ENCODE results near the gene RNPS1.
"Not testable (repeated sequence)": the region's sequence is repeated elsewhere in the genome, so short reads cannot be mapped to it uniquely, and the experiment has no call there.

RNPS1 gene

DNA sequence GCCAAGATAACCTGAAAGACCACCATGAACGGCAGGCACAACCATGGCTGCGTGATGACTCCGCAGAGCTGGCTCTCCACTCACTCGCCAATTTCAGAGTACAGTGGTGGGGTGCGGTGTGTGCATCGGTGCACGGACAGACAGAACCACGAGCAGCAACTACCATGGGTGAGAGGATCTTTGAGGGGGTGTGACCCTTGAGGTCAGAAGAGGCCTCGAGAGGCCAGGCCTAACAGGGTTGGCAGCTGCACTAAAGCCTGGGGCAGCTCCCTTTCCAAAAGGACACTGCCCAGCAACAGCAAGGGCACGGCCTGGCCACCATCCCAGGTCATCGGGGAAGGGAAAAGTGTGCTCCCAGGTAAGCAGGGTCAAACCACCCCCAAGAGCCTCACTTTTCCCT lies 14.6 kb downstream of the RNPS1 start:
- no peak for DNase-seq

DNA sequence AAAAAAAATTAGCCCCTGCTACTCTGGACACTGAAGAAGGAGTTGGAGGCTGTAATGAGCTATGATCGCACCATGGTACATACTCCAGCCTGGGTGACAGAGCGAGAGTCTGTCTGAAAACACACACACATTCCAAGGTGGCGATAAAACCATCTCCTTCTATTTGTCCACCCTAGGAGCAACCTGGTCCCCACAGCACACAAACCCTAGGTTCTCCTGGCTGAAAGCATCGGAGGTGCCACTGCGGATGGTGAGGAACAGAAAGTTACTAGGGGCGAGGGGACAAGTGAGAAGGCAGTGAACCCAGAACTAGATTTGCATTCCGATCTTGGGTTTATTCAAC lies 15.1 kb downstream of the RNPS1 start:
- no peak for DNase-seq

DNA sequence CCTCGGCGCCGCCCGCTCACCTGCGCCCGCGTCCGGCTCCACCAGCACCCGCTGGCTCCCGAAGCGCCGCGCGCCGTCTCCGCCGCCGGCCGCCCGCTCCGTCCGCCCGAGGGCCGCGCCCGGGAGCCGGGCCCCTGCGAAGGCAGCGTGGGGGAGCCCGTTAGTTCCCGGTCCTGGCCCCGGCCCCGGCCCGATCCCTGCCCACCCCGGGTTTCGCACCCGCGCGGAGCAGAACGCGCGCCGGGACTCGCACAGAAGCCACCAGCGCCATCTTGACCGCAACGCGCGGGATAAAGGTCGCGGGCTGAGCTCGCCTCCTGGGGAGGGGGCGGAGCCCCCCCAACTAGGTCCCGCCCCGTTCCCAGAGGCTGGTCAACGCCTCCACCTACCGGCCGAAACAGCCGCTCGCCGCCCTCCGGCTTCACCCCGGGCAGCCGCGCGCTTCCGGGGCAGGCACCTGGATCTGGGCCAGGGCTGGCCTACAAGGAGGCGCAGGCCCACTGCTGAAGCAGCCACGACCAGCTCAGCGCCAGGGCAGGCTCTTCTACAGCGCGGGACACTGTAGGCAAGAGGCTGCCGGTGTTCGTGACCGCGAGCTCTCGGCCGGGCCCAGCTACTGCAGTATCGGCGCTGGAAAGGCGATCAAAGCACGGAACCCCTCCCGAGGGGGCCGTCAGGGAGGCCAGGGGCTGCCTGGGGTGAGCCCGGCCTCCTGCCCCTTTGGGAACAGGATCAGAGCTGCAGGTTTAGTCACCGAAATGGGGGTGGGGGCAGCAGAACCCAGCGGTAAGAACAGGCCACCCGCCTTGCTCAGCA lies 16.4 kb downstream of the RNPS1 start, which contains the start of gene ECI1:
Gene ECI1, minus strand, starts transcription at position 292 of the 816 bp plus-strand sequence. Its CDS starts 21 bp downstream, at position 271.
- peak; percentile 79 for DNase-seq

DNA sequence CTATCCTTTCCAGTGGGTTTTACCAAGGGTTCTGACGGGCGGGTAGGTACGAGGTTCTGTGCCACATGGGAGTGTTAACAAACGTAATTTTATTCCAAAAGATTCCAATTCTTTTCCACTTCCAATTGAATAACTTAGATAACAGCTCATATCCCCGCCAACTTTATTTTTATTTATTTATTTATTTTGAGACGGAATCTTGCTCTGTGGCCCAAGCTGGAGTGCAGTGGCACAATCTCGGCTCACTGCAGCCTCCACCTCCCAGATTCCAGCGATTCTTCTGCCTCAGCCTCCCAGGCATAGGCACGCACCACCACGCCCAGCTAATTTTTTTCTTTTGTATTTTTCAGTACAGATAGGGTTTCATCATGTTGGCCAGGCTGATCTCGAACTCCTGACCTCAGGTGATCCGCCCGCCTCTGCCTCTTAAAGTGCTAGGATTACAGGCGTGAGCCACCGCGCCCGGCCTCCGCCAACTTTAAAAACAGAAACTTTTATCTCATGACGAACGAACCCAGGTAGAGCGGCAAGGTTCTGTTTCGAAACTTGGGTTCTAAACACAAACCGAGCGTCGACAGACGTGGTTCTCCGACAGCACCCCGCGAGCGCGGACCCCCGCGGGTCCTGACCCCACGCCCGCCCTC lies 17.2 kb downstream of the RNPS1 start:
- no peak for DNase-seq

DNA sequence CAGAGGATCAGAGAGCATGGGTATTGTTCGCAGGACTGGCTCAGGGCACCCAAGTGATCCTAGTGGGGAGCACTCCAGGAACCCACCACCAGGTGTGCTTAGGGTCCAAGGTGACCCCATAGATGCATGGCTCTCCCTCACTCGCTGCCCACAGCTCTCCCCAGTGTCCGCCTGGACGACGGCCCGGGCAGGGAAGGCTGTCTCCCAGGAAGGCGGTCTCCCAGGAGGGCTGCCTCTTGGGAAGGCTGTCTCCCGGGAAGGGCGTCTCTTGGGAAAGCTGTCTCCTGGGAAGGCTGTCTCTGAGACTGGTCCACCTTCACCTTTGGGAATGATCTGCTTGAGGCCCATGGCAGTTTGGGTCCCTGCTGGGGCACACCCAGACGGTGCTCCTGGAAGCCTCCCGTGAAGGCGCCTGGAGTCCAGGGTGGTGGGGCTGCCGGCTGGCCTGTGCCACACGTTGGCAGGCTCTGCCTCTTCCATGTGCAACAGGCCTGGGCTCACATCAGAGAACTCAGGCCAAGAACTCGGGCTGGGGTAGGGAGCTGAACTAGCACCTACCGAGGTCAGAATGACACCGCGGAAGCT lies 21.5 kb downstream of the RNPS1 start:
- DNase-seq, result no peak

DNA sequence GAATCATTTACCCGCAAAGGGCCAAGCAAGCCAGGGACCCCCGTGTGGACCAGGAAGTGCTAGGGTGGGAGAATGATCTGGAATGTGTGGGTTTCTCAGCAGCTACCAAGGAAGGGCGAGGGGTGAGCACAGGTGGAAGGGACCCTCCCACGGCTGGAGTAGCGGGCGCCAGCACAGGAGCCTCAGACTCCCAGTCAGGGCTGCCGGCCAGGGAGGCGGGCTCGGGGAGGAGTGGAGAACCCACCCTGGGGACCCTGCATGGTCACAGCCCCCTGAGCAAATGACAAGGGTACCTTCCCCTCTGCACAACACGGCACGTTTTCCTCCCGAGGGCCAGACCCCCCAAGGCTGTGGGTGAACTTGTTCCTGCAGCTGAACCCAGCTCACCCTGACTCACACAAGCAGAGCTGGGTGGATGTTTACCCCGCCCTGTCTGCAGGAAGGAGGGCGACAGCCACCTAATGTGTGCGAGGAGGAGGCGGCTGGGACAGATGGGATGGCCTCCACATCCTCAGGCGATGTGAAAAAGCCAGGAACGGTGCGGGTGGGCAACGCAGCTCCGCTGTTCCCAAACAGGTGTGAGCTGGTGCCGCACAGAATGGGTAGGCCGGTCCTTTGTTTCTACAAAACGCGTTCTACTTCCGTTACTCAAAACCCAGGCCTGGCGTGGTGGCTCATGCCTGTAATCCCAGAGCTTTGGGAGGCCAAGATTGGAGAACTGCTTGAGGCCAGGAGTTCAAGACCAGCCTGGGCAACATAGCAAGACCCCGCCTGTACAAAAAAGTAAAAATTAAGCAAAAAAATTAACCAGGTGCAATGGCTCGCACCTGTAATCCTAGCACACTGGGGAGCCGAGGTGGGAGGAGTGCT lies 22.8 kb downstream of the RNPS1 start:
- DNase-seq, result no peak

DNA sequence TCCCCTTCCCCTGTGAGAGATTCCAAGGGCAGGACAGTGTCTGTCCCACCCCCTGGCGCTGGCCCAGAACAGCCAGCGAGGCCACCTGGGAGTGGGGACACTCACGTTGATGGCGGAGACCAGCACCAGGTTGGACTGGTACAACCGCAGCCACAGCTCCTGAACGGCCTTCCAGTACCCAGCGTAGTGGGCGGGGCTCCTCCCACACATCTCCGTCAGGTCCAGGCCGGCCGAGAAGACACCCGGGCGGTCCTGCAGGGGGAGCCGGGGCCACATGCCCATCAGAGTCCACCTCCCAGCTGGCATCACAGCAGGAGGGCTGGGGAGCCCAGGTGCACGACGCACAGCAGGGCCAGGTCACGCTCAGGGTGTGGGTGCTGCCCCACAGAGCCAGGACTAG lies 23.6 kb downstream of the RNPS1 start:
- no peak for DNase-seq

DNA sequence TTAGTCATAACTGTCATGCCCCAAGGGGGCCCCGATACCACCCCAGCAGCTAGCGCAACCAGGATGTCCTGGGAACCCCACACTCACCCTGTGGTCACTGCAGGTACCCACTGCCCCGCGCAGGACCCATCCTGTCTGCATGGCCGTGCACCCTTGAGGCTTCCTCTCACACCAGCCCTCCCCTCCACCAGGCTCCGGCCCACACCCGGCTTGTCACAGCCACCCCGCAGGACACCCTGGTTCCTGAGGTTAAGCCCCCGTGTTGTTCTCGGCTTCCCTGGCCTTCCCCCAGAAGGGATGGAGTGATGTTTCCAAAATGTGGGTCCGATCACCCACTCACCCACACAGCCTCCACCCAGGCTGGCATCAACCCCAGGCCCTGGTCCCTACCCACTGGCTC lies 24.1 kb downstream of the RNPS1 start:
- DNase-seq, result no peak

DNA sequence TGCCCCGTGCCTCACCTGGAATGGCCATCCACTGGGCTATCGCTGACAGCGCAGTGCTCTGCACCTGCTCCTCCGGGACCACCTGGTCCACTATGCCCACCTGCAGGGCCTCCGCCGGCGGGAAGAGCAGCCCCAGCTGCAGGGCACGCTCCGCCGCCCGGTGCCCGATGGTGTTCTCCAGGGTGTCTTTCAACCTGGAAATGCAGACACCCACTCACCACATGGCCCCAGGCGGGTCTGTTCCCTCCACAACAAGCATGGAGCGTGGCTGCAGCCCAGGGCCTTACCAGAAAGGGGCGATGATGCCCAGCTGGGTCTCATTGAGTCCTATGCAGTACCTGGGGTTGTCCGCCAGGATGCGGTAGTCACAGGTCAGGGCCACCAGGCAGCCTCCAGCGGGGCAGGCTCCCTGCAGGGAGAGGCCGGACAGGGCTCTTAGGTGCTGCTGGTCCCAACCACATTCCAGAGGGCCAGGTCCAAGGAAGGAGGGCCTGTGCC lies 24.8 kb downstream of the RNPS1 start:
- DNase-seq, result no peak

DNA sequence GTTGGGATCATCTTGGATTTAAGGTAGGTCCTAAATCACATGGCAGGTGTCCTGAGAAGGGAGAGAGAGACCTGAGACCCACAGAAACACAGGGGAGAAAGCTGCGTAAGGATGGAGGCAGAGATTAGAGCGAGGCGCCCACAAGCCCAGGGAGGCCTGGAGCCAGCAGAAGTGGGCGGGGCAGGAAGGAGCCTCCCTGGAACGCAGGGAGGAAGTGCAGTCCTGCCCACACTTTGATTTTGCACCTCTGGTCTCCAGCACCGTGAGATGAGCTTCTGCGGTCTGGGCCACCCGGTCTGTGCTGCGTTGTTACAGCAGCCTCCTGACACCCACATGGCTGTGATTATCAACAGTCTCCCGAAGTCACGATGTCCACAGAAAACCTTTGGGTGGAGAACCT lies 25.3 kb downstream of the RNPS1 start:
- DNase-seq, result no peak

DNA sequence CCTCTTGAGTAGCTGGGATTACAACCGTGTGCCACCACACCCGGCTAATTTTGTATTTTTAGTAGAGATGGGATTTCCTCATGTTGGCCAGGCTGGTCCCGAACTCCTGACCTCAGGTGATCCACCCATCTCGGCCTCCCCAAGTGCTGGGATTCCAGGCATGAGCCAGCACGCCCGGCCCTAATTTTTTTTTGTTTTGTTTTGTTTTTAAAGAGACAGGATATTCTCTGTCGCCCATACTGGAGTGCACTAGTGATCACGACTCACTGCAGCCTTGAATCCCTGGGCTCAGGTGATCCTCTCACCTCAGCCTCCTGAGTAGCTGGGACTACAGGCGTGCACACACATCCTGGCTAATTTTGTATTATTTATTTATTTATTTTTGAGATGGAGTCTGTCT lies 27.6 kb downstream of the RNPS1 start:
- DNase-seq, result not testable (repeated sequence)

DNA sequence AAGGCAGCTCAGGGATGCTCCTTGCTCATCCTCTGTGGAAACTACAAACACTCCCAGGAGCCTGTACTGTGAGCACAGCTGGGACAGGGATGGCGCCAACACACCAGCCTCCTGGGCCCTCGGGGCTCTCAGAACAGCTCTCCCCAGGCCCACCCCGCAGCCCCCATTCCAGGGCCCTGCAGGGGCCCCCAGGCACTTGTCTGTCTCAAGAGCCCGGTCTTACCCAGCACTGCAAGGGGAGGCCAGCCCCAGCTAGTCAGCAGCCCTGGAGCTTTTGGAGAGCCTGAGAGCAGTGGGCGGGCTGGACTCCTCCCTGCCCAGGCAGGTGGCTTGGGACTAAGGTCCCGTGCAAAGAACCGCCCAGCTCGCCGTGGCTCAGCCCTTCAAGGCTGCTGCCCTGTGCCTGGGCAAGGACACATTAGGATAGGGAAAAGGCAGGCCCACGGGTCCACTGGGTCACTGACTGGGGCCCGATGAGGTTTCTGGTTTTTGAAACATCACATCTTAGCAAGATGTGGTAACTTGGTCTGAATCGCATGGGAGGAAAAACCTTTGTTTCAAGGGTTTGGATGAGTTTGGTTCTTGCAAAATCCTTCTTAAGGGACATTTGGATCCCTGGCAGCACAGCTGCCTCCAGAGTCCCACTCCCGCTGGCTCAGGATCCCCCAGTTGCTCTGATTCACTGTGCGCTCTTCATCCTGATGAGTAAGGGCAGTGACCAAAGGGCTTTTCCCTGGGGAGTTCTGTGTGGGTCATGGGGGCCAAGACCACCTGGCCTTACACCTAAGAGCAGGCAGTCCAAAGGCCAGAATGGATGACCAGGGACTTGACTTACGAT lies 28.9 kb downstream of the RNPS1 start:
- DNase-seq, result no peak

DNA sequence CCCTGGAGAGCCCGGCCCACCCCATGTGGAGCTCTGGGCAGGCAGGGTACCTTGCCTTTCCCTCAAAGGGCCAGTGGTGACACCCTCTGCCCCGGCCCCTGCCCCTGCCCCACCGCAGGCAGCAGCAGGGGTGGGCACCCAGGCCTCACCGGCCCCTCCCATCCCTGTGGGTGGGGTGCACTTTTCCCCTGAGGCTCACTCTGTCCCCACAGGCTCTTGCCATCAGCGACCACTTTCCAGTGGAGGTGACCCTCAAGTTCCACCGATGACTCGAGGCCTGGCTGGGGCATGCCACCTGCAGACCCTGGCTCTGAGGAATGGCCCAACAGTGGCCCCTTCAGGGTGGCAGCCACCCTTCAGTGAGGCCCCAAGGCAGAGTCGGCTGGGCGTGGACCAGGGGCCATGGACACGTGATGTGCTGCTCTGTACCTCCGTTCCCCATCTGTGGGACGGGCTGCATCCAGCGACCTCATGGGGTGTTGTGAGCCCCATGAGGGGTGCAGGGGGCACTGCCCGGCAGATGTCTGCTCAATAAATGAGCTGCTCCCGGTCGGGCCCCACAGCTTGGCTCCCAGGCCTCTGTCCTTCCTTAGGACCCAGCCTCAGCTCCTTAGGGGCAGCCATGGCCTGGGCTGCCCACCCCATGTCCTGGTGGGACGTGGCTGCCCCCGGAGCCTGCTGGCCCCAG lies 29.6 kb downstream of the RNPS1 start:
- DNase-seq, result no peak

DNA sequence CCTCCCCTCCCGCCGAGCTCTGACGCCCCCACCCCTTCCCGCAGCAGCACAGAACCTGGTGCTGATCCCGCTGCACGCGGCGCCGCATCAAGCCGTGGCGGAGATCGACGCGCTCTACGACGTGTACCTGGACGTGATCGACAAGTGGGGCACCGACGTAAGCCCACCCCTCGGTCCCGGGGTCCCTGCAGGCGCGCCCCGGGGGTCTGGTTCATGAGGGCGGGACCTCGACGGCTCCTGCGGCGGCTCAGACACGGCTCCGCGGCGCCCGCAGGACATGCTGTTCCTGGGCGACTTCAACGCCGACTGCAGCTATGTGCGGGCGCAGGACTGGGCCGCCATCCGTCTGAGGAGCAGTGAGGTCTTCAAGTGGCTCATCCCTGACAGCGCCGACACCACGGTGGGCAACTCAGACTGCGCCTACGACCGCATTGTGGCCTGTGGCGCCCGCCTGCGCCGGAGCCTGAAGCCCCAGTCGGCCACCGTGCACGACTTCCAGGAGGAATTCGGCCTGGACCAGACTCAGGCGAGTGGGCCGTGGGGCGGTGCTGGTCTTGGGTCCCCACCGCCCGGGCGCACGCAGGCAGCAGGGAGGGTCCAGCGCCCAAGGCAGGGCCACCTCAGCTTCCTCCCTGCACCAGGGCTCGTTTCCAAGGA lies 30.3 kb downstream of the RNPS1 start:
- DNase-seq, result no peak

DNA sequence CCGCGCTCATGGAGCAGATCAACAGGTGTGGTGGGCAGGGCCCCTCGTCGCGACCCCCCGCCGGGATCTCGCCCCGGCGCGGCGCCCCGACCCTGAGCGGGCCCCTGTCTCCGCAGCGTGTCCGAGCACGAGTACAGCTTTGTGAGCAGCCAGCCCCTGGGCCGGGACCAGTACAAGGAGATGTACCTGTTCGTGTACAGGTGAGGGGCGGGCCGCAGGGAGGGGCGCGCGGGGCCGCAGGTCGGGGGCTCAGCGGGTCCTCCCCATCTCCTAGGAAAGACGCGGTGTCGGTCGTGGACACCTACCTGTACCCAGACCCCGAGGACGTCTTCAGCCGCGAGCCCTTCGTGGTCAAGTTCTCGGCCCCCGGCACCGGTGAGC lies 30.8 kb downstream of the RNPS1 start:
- no peak for DNase-seq

DNA sequence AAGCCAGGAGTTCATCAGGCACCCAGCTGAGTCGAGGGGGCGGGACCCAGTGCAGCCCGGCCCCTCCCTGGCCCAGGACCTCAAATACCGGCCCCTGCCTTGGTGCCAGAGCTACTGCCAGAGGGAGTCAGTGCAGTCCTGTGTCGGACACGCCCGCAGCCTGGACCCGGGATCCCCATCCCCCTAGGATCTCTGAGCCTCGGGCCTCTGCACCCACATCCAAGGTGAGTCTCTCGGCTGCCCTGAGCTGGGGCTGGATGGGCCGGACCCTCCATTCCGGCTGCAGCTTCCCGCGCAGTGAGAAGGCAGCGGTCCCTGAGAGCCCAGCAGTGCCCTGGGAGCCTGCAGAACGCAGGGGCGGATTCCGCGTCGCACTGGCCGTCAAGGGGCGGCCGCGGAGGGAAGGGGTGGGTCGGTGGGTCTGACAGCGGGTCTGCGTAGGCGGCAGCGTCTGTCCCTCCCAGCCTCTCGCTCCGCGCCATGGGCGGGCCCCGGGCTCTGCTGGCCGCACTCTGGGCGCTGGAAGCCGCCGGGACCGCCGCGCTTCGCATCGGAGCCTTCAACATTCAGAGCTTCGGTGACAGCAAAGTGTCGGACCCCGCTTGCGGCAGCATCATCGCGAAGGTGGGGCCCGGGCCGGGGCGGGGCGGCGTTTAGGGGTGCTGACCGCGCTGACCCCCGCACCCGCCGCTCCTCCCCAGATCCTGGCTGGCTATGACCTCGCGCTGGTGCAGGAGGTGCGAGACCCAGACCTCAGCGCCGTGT lies 31.4 kb downstream of the RNPS1 start, which contains the start of gene DNASE1L2:
Gene DNASE1L2, plus strand, starts transcription at position 108 of the 765 bp plus-strand sequence. Its CDS starts 373 bp downstream, at position 481.
- no peak for DNase-seq

DNA sequence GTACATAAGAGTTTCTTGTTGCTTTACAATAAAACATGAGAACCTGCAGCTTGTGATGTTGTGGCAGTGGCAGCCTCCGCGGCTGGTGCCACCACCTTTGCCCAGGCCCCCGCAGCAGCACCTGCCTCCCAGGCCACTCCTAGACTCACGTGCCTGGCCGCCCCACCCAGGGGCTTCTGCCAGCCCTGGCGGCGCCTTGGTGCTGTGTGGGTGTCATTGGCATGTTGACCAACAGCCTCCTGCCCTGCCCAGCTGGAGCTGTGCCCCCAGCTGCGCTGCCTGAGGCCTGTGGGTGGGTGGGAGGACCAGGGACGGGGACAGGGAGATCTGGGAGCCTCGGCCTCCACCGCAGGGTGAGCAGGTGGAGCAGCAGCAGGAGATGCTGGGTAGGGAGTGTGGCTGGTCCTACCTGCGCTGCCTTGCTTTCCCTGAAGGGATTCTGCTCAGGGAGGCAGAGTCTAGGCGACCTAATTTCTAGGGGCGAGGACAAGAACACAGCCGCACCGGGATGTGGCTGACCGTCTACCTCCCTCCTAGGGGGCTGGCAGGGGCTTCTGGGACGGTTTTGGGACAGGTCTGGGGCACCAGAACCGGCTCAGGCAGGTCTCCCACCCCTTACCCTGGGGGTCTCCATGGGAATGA lies 32.1 kb downstream of the RNPS1 start:
- no peak for DNase-seq

DNA sequence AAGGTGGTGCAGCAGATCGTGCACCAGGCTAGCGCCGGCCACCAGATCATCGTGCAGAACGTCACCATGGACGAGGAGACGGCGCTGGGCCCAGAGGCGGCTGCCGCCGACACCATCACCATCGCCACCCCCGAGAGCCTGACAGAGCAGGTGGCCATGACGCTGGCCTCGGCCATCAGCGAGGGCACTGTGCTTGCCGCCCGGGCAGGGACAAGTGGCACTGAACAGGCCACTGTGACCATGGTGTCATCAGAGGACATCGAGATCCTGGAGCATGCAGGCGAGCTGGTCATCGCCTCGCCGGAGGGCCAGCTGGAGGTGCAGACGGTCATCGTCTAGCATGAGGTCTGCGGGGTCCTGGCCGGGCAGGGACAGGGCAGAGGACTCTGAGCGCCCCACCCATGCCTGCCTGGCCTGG lies 32.7 kb downstream of the RNPS1 start:
- DNase-seq, result no peak

DNA sequence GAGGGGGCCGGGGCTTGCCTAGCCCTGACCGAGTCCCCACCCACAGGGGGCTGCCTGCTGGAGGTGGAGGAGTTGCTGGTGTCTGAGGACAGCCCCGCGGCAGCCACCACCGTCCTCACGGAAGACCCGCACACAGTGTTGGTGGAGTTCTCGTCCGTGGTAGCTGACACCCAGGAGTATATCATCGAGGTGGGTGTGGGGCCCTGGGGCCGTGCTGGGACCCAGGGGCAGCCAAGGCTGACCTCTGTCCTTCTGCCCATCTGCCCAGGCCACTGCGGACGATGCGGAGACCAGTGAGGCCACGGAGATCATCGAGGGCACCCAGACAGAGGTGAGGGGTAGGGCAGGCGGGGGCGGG lies 33.1 kb downstream of the RNPS1 start:
- no peak for DNase-seq
